ENCODE measurements around the gene MVB12B.
A peak's percentile ranks its signal among the peaks of the same experiment; 100 is the strongest.
"Not testable (repeated sequence)": the region's sequence is repeated elsewhere in the genome, so short reads cannot be mapped to it uniquely, and the experiment has no call there.

Gene MVB12B

GRCh38 chr9:126326228-126327005 is at the start of gene MVB12B:
MVB12B (plus strand) TSS chr9:126326829; CDS start chr9:126326930, 101 bp downstream.
- DNase-seq, result no peak

GRCh38 chr9:126283799-126284465 is 42.7 kb upstream of the MVB12B start:
- DNase-seq, result no peak

GRCh38 chr9:126285652-126286051 is 41.0 kb upstream of the MVB12B start:
- DNase-seq, result not testable (repeated sequence)

GRCh38 chr9:126287166-126287866 is 39.3 kb upstream of the MVB12B start:
- no peak for DNase-seq

- DNase-seq, result no peak
Observed at GRCh38 chr9:126290871-126291270, 35.8 kb upstream of the MVB12B start.

- DNase-seq, result no peak
Observed at GRCh38 chr9:126291925-126292324, 34.7 kb upstream of the MVB12B start.

GRCh38 chr9:126292736-126293521 is 33.7 kb upstream of the MVB12B start:
- DNase-seq, result no peak

GRCh38 chr9:126293522-126293889 is 33.1 kb upstream of the MVB12B start:
- no peak for DNase-seq

GRCh38 chr9:126294331-126295081 is 32.1 kb upstream of the MVB12B start:
- DNase-seq, result no peak

GRCh38 chr9:126295082-126295477 is 31.5 kb upstream of the MVB12B start:
- no peak for DNase-seq

- DNase-seq, result no peak
Observed at GRCh38 chr9:126295516-126295915, 31.1 kb upstream of the MVB12B start.

- DNase-seq, result no peak
Observed at GRCh38 chr9:126295936-126296600, 30.6 kb upstream of the MVB12B start.

GRCh38 chr9:126296687-126297086 is 29.9 kb upstream of the MVB12B start:
- DNase-seq, result no peak

- DNase-seq, result no peak
Observed at GRCh38 chr9:126297661-126298060, 29.0 kb upstream of the MVB12B start.

- DNase-seq, result no peak
Observed at GRCh38 chr9:126298063-126298801, 28.4 kb upstream of the MVB12B start.

GRCh38 chr9:126299706-126300276 is 26.8 kb upstream of the MVB12B start:
- DNase-seq, result no peak

- DNase-seq, result no peak
Observed at GRCh38 chr9:126301196-126301595, 25.4 kb upstream of the MVB12B start.

- DNase-seq, result peak; percentile 67
Observed at GRCh38 chr9:126301985-126302603, 24.5 kb upstream of the MVB12B start.

GRCh38 chr9:126302730-126303129 is 23.9 kb upstream of the MVB12B start:
- no peak for DNase-seq

- no peak for DNase-seq
Observed at GRCh38 chr9:126303488-126303887, 23.1 kb upstream of the MVB12B start.
